ENCODE measurements around the gene REXO1. TPM values are rescaled to one million over a fixed set of nuclear protein-coding genes. Genes with fewer than 3 reads are reported as not detected.

Gene REXO1
- polyA plus RNA-seq, 3 donors: 2.8 to 60.8 (median 3.0) TPM

- H3K36me3 ChIP-seq (replicated peaks in 1 of 2; ENCODE audit: control insufficient read depth in 1 of 2, insufficient read depth in 2 of 2, low read length in 2 of 2): peaks cover 17 to 18% of the 10 kb centered on the region in 2 donors
- no peak overlapping the region for H3K4me3 Mint-ChIP-seq
- H3K9ac ChIP-seq (ENCODE audit: insufficient read depth, low read length, poor library complexity, severe bottlenecking): no peak overlapping the region
- no peaks in the 10 kb centered on the region for H3K79me2 ChIP-seq (ENCODE audit: insufficient read depth, low read length)
- H3K4me3 ChIP-seq (replicated peaks in 1 of 3; ENCODE audit: low read depth in 2 of 3, low read length in 3 of 3): no peak overlapping the region
- no peak overlapping the region for H2AFZ ChIP-seq (ENCODE audit: insufficient read depth, low read depth, low read length, poor library complexity, severe bottlenecking)
- H3K4me2 ChIP-seq (replicated peaks; ENCODE audit: extremely low read depth, low read length, poor library complexity, severe bottlenecking): no peak overlapping the region
- no peak for TF ChIP-seq CTCF (IDR thresholded peaks at IDR 0.05)
- no peaks in the 10 kb centered on the region for H4K20me1 ChIP-seq (ENCODE audit: insufficient read depth, low read length)
- H3K27me3 Mint-ChIP-seq (ENCODE audit: low read depth in 3 of 3): no peaks in the 10 kb centered on the region
- intact Hi-C loops (cut with micrococcal nuclease): no loop called here
- H3K4me1 ChIP-seq (ENCODE audit: control insufficient read depth in 1 of 2, insufficient read depth in 2 of 2, low read length in 2 of 2): no peaks in the 10 kb centered on the region
- H3K27ac ChIP-seq (ENCODE audit: low read depth in 1 of 2, low read length in 2 of 2): no peak overlapping the region
- 100% methylated on average over 2 of the region's 24 CpGs for WGBS (ENCODE audit: insufficient coverage)
- peaks cover 32 to 68% of the 10 kb centered on the region in 2 donors for H3K36me3 Mint-ChIP-seq
- H3K4me1 Mint-ChIP-seq: peaks cover 2% of the 10 kb centered on the region
- no peaks in the 10 kb centered on the region for H3K9me3 ChIP-seq (replicated peaks in 1 of 2; ENCODE audit: control insufficient read depth in 1 of 2, insufficient read depth in 1 of 2, low read length in 2 of 2)
- peak overlapping the region in 1 of 7 donors; percentile 20 for H3K27ac Mint-ChIP-seq
- no peak for DNase-seq
- H3K9me3 Mint-ChIP-seq: no peaks in the 10 kb centered on the region
- no peaks in the 10 kb centered on the region for H3K27me3 ChIP-seq (ENCODE audit: control insufficient read depth in 2 of 2, insufficient read depth in 2 of 2, low read length in 2 of 2)
These were observed 42.7 kb downstream of the REXO1 start for GRCh38 chr19:1805401-1806183.

DNA sequence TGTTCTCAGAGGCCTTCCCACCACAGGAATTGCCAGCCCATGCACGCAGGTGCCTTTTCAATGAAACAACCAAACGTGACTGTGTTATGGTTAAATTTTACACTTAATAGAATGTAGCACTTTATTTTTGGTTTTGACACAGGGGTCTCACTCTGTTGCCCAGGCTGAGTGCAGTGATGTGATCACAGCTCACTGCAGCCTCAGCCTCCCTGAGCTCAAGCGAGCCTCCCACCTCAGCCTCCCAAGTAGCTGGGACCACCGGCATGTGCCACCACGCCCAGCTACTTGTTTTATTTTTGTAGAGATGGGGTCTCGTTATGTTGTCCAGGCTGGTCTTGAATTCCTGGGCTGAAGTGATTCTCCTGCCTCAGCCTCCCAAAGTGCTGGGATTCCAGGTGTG lies 43.4 kb downstream of the REXO1 start:
- WGBS (ENCODE audit: insufficient coverage): no CpG with 5 or more reads among the region's 6 CpGs
- H3K27me3 ChIP-seq (ENCODE audit: control insufficient read depth in 2 of 2, insufficient read depth in 2 of 2, low read length in 2 of 2): no peaks in the 10 kb centered on the region
- H3K27ac Mint-ChIP-seq: no peak overlapping the region

More for the DNA sequence above, 43.4 kb downstream of the REXO1 start:
- Histone ChIP-seq H2AFZ (ENCODE audit: insufficient read depth, low read depth, low read length, poor library complexity, severe bottlenecking) (no peak overlapping the region), H3K79me2 (ENCODE audit: insufficient read depth, low read length) (no peaks in the 10 kb centered on the region), H3K36me3 (replicated peaks in 1 of 2; ENCODE audit: control insufficient read depth in 1 of 2, insufficient read depth in 2 of 2, low read length in 2 of 2) (peaks cover 22 to 23% of the 10 kb centered on the region in 2 donors), H3K27ac (ENCODE audit: low read depth in 1 of 2, low read length in 2 of 2) (no peak overlapping the region), H3K9me3 (replicated peaks in 1 of 2; ENCODE audit: control insufficient read depth in 1 of 2, insufficient read depth in 1 of 2, low read length in 2 of 2) (no peaks in the 10 kb centered on the region), H3K4me3 (replicated peaks in 1 of 3; ENCODE audit: low read depth in 2 of 3, low read length in 3 of 3) (no peak overlapping the region), H4K20me1 (ENCODE audit: insufficient read depth, low read length) (no peaks in the 10 kb centered on the region), H3K9ac (ENCODE audit: insufficient read depth, low read length, poor library complexity, severe bottlenecking) (no peak overlapping the region), H3K4me2 (replicated peaks; ENCODE audit: extremely low read depth, low read length, poor library complexity, severe bottlenecking) (no peak overlapping the region), H3K4me1 (ENCODE audit: control insufficient read depth in 1 of 2, insufficient read depth in 2 of 2, low read length in 2 of 2) (no peaks in the 10 kb centered on the region)
- H3K36me3 Mint-ChIP-seq: peaks cover 37 to 75% of the 10 kb centered on the region in 2 donors
- intact Hi-C loops (cut with micrococcal nuclease): no loop called here
- DNase-seq: no peak
- no peak for TF ChIP-seq CTCF (IDR thresholded peaks at IDR 0.05)
- no peaks in the 10 kb centered on the region for H3K9me3 Mint-ChIP-seq
- peaks cover 2% of the 10 kb centered on the region for H3K4me1 Mint-ChIP-seq
- H3K27me3 Mint-ChIP-seq (ENCODE audit: low read depth in 3 of 3): no peaks in the 10 kb centered on the region
- H3K4me3 Mint-ChIP-seq: no peak overlapping the region

All from CD14-positive monocyte (primary cell).